ENCODE data around the gene PARD6B.
"Not testable (repeated sequence)": the region's sequence is repeated elsewhere in the genome, so short reads cannot be mapped to it uniquely, and the experiment has no call there.

The PARD6B gene

GRCh38 chr20:50762045-50762422 is 30.7 kb downstream of the PARD6B start:
- Histone ChIP-seq H4K20me1 (ENCODE audit: insufficient read depth, low read length, poor library complexity, severe bottlenecking) (no peaks in the 10 kb centered on the region), H3K9me2 (replicated peaks; ENCODE audit: low read depth, low read length) (no peaks in the 10 kb centered on the region), H3K4me3 (ENCODE audit: low read length, poor library complexity, severe bottlenecking) (peak overlapping the region; percentile 29), H3K4me2 (ENCODE audit: low read depth, low read length, poor library complexity, severe bottlenecking) (no peak overlapping the region), H3K9ac (ENCODE audit: low read depth, low read length, poor library complexity, severe bottlenecking) (no peak overlapping the region), H3K27me3 (ENCODE audit: insufficient read depth, low read length, poor library complexity, severe bottlenecking) (no peaks in the 10 kb centered on the region), H3K4me1 (ENCODE audit: insufficient read depth, low read length, poor library complexity, severe bottlenecking) (no peaks in the 10 kb centered on the region), H3K9me3 (ENCODE audit: insufficient read depth, low read depth, low read length) (no peaks in the 10 kb centered on the region), H2AFZ (ENCODE audit: low read length) (no peak overlapping the region), H3F3A (ENCODE audit: low read depth) (no peaks in the 10 kb centered on the region), H3K36me3 (ENCODE audit: insufficient read depth, low read length) (no peaks in the 10 kb centered on the region), H3K79me2 (ENCODE audit: insufficient read depth, low read length) (no peaks in the 10 kb centered on the region)
- TF ChIP-seq CTCF (conservative IDR thresholded peaks at IDR 0.05; ENCODE audit: low read length) (no peak), EZH2phosphoT487 (IDR thresholded peaks at IDR 0.05; ENCODE audit: borderline replicate concordance) (no peak)

- Histone ChIP-seq H3K4me1 (ENCODE audit: insufficient read depth, low read length, poor library complexity, severe bottlenecking) (no peaks in the 10 kb centered on the region), H3K36me3 (ENCODE audit: insufficient read depth, low read length) (no peaks in the 10 kb centered on the region), H3K9me2 (replicated peaks; ENCODE audit: low read depth, low read length) (no peaks in the 10 kb centered on the region), H4K20me1 (ENCODE audit: insufficient read depth, low read length, poor library complexity, severe bottlenecking) (no peaks in the 10 kb centered on the region), H3K79me2 (ENCODE audit: insufficient read depth, low read length) (no peaks in the 10 kb centered on the region), H3F3A (ENCODE audit: low read depth) (no peaks in the 10 kb centered on the region), H3K9ac (ENCODE audit: low read depth, low read length, poor library complexity, severe bottlenecking) (no peak overlapping the region), H3K27me3 (ENCODE audit: insufficient read depth, low read length, poor library complexity, severe bottlenecking) (no peaks in the 10 kb centered on the region), H3K4me3 (ENCODE audit: low read length, poor library complexity, severe bottlenecking) (peak overlapping the region; percentile 29), H3K4me2 (ENCODE audit: low read depth, low read length, poor library complexity, severe bottlenecking) (no peak overlapping the region), H2AFZ (ENCODE audit: low read length) (no peak overlapping the region), H3K9me3 (ENCODE audit: insufficient read depth, low read depth, low read length) (no peaks in the 10 kb centered on the region)
- no peak for TF ChIP-seq EZH2phosphoT487 (IDR thresholded peaks at IDR 0.05; ENCODE audit: borderline replicate concordance)
- TF ChIP-seq CTCF (conservative IDR thresholded peaks at IDR 0.05; ENCODE audit: low read length), result no peak
Measured at GRCh38 chr20:50762435-50763220, 31.2 kb downstream of the PARD6B start.

- H4K20me1 ChIP-seq (ENCODE audit: insufficient read depth, low read length, poor library complexity, severe bottlenecking); H3K9me3 ChIP-seq (ENCODE audit: insufficient read depth, low read depth, low read length); H3K4me2 ChIP-seq (ENCODE audit: low read depth, low read length, poor library complexity, severe bottlenecking); H3K9ac ChIP-seq (ENCODE audit: low read depth, low read length, poor library complexity, severe bottlenecking); H3F3A ChIP-seq (ENCODE audit: low read depth); H3K4me3 ChIP-seq (ENCODE audit: low read length, poor library complexity, severe bottlenecking); H3K27me3 ChIP-seq (ENCODE audit: insufficient read depth, low read length, poor library complexity, severe bottlenecking); H3K36me3 ChIP-seq (ENCODE audit: insufficient read depth, low read length); H3K9me2 ChIP-seq (replicated peaks; ENCODE audit: low read depth, low read length); H3K79me2 ChIP-seq (ENCODE audit: insufficient read depth, low read length); H3K4me1 ChIP-seq (ENCODE audit: insufficient read depth, low read length, poor library complexity, severe bottlenecking); H2AFZ ChIP-seq (ENCODE audit: low read length): not testable (repeated sequence)
Measured at GRCh38 chr20:50763550-50764458, 32.4 kb downstream of the PARD6B start.

GRCh38 chr20:50765251-50765650 is 33.9 kb downstream of the PARD6B start:
- not testable (repeated sequence) for H3K4me3 ChIP-seq (ENCODE audit: low read length, poor library complexity, severe bottlenecking); H3K9me2 ChIP-seq (replicated peaks; ENCODE audit: low read depth, low read length); H3K4me1 ChIP-seq (ENCODE audit: insufficient read depth, low read length, poor library complexity, severe bottlenecking); H3F3A ChIP-seq (ENCODE audit: low read depth); H2AFZ ChIP-seq (ENCODE audit: low read length); H3K9ac ChIP-seq (ENCODE audit: low read depth, low read length, poor library complexity, severe bottlenecking); H3K79me2 ChIP-seq (ENCODE audit: insufficient read depth, low read length); H3K4me2 ChIP-seq (ENCODE audit: low read depth, low read length, poor library complexity, severe bottlenecking); H3K27me3 ChIP-seq (ENCODE audit: insufficient read depth, low read length, poor library complexity, severe bottlenecking); H4K20me1 ChIP-seq (ENCODE audit: insufficient read depth, low read length, poor library complexity, severe bottlenecking); H3K36me3 ChIP-seq (ENCODE audit: insufficient read depth, low read length); H3K9me3 ChIP-seq (ENCODE audit: insufficient read depth, low read depth, low read length)

All from Loucy (cell line).